ENCODE data around the gene MAST4. TPM values are rescaled to one million over a fixed set of nuclear protein-coding genes. Genes with fewer than 3 reads are reported as not detected.

The MAST4 gene
- total and polyA plus RNA-seq, 2 of the 13 experiments (the other 11 are each of a cell fraction or from before 2014, with no cell fraction given): 3.4 to 3.7 TPM

DNA sequence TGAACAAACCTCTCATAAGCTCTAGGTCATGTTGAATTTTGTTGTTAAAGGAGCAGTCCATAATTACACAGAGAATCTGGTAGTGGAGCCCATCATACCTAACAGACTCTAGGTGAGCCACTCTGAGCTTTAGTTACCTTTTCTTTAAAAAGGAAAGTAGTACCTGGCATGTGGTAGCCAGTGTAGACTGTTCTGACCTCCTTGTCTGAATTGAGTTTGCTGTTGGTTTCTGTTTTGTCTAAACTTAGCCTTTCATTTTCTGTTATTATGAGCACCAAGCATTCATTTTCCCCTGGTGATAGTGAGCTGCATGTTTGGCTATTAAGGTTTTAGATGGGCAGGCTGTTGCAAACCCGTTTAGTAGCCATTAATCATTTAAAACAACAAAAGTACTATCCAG lies 112.2 kb downstream of the MAST4 start:
- no TSS peak for BruUV-seq (replicated peaks)
- no peak for DNase-seq (ENCODE audit: low spot score)
- H3K9ac ChIP-seq (ENCODE audit: insufficient read depth, low read depth, low read length): no peak overlapping the region
- H3K27me3 ChIP-seq (ENCODE audit: control insufficient read depth in 1 of 2, insufficient read depth in 2 of 2, low read length in 2 of 2): no peaks in the 10 kb centered on the region; a peak in 1 of 5 replicates
- H2AFZ ChIP-seq (ENCODE audit: low read length): no peak overlapping the region
- no peaks in the 10 kb centered on the region for H4K20me1 ChIP-seq (ENCODE audit: insufficient read depth, low read length)
- H3K4me1 ChIP-seq (ENCODE audit: insufficient read depth, low read length): no peaks in the 10 kb centered on the region
- no peaks in the 10 kb centered on the region for H3K36me3 ChIP-seq (replicated peaks in 1 of 2; ENCODE audit: control insufficient read depth in 1 of 2, insufficient read depth in 2 of 2, low read length in 2 of 2)
- H3K9me3 ChIP-seq (ENCODE audit: low read length): no peaks in the 10 kb centered on the region
- H3K79me2 ChIP-seq (ENCODE audit: insufficient read depth, low read length): no peaks in the 10 kb centered on the region
- in situ Hi-C loops (cut with HindIII; ENCODE audit: extremely low pct_ligation_motif_present, low pct_unique_long_range_greater_than_20kb) (no loop called here), intact Hi-C loops (cut with micrococcal nuclease; ENCODE audit: unreplicated experiment) (no loop called here)
- FAIRE-seq: no peak
- H3K4me2 ChIP-seq (ENCODE audit: low read depth, low read length): no peak overlapping the region
- CTCF ChIA-PET (ENCODE audit: low intra/inter-chr PET ratio, low total read pairs): no interaction called here
- H3K4me3 ChIP-seq (replicated peaks in 1 of 3; ENCODE audit: insufficient read depth in 1 of 3, low read depth in 2 of 3, low read length in 3 of 3): no peak overlapping the region
- no peak for ATAC-seq
- POLR2A ChIA-PET: no interaction called here
- 0% methylated on average over 1 of the region's 1 CpG for WGBS (ENCODE audit: low lambda C conversion rate)
- H3K27ac ChIP-seq (ENCODE audit: extremely low read length, insufficient read depth, low read length): no peak overlapping the region
- TF ChIP-seq MIXL1 (CRISPR knock-in tag; IDR thresholded peaks at IDR 0.05): no peak
- TF ChIP-seq ZFP62 (CRISPR knock-in tag; IDR thresholded peaks at IDR 0.05): no peak
- TF ChIP-seq, protein P1, sequence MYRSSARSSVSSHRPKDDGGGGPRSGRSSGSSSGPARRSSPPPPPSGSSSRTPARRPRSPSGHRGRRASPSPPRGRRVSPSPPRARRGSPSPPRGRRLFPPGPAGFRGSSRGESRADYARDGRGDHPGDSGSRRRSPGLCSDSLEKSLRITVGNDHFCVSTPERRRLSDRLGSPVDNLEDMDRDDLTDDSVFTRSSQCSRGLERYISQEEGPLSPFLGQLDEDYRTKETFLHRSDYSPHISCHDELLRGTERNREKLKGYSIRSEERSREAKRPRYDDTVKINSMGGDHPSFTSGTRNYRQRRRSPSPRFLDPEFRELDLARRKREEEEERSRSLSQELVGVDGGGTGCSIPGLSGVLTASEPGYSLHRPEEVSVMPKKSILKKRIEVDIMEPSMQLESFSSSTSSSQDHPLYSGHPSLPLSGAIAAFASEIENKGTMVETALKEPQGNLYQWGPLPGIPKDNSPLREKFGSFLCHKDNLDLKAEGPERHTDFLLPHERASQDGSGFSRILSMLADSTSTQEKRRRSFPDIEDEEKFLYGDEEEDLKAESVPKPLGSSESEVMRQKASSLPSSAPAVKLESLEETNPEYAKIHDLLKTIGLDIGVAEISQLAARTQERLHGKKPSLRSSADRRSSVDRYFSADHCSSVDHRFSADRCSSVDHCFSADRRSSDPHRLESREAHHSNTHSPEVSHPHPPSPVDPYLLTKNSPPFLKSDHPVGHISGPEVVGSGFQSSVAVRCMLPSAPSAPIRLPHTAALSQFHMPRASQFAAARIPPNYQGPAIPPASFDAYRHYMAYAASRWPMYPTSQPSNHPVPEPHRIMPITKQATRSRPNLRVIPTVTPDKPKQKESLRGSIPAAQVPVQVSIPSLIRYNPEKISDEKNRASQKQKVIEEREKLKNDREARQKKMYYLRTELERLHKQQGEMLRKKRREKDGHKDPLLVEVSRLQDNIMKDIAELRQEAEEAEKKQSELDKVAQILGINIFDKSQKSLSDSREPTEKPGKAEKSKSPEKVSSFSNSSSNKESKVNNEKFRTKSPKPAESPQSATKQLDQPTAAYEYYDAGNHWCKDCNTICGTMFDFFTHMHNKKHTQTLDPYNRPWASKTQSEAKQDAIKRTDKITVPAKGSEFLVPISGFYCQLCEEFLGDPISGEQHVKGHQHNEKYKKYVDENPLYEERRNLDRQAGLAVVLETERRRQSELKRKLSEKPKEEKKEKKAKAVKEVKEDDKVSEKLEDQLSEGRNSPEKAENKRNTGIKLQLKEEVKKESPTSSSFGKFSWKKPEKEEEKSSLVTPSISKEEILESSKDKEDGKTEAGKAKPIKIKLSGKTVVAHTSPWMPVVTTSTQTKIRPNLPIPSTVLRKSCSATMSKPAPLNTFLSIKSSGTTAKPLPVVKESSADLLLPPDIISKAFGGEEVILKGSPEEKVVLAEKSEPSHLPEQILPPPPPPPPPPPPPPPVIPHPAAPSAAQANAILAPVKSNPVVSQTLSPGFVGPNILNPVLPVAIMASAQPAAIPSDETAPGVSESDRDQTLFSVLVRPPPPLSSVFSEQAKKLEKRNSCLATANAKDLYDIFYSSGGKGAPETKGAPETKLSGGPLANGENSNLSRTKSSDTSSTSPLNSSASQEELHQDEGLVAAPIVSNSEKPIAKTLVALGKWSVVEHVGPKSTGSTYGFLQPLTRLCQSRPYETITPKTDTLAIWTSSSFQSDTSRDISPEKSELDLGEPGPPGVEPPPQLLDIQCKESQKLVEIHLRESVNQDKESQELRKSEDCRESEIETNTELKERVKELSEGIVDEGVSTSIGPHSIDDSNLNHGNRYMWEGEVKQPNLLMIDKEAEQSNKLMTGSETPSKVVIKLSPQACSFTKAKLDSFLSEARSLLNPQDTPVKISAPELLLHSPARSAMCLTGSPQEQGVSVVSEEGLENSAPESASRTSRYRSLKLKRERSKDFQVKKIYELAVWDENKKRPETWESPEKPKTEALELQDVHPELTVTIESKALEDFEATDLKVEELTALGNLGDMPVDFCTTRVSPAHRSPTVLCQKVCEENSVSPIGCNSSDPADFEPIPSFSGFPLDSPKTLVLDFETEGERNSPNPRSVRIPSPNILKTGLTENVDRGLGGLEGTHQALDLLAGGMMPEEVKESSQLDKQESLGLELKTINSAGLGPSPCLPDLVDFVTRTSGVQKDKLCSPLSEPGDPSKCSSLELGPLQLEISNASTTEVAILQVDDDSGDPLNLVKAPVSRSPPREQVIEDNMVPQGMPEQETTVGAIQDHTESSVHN (CRISPR knock-in tag; IDR thresholded peaks at IDR 0.05): no peak
- TF ChIP-seq, protein P2, sequence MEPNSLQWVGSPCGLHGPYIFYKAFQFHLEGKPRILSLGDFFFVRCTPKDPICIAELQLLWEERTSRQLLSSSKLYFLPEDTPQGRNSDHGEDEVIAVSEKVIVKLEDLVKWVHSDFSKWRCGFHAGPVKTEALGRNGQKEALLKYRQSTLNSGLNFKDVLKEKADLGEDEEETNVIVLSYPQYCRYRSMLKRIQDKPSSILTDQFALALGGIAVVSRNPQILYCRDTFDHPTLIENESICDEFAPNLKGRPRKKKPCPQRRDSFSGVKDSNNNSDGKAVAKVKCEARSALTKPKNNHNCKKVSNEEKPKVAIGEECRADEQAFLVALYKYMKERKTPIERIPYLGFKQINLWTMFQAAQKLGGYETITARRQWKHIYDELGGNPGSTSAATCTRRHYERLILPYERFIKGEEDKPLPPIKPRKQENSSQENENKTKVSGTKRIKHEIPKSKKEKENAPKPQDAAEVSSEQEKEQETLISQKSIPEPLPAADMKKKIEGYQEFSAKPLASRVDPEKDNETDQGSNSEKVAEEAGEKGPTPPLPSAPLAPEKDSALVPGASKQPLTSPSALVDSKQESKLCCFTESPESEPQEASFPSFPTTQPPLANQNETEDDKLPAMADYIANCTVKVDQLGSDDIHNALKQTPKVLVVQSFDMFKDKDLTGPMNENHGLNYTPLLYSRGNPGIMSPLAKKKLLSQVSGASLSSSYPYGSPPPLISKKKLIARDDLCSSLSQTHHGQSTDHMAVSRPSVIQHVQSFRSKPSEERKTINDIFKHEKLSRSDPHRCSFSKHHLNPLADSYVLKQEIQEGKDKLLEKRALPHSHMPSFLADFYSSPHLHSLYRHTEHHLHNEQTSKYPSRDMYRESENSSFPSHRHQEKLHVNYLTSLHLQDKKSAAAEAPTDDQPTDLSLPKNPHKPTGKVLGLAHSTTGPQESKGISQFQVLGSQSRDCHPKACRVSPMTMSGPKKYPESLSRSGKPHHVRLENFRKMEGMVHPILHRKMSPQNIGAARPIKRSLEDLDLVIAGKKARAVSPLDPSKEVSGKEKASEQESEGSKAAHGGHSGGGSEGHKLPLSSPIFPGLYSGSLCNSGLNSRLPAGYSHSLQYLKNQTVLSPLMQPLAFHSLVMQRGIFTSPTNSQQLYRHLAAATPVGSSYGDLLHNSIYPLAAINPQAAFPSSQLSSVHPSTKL (CRISPR knock-in tag; IDR thresholded peaks at IDR 0.05): no peak
- TF ChIP-seq ZNF367 (CRISPR knock-in tag; IDR thresholded peaks at IDR 0.05; ENCODE audit: borderline replicate concordance): no peak
- TF ChIP-seq NCOA1 (CRISPR knock-in tag; IDR thresholded peaks at IDR 0.05): no peak
- TF ChIP-seq HNF4G (IDR thresholded peaks at IDR 0.05; ENCODE audit: borderline replicate concordance, low read depth, low read length): no peak
- TF ChIP-seq HNF4G (CRISPR knock-in tag; IDR thresholded peaks at IDR 0.05; ENCODE audit: borderline replicate concordance, low read depth): no peak
- no peak for TF ChIP-seq GFI1 (CRISPR knock-in tag; IDR thresholded peaks at IDR 0.05; ENCODE audit: borderline replicate concordance)
- TF ChIP-seq HMGA1 (CRISPR knock-in tag; conservative IDR thresholded peaks at IDR 0.05): no peak
- no peak for TF ChIP-seq FOXC1 (CRISPR knock-in tag; IDR thresholded peaks at IDR 0.05; ENCODE audit: borderline replicate concordance)
- no peak for TF ChIP-seq RBM22 (optimal IDR thresholded peaks at IDR 0.05; ENCODE audit: low read length)
- TF ChIP-seq, protein P3, sequence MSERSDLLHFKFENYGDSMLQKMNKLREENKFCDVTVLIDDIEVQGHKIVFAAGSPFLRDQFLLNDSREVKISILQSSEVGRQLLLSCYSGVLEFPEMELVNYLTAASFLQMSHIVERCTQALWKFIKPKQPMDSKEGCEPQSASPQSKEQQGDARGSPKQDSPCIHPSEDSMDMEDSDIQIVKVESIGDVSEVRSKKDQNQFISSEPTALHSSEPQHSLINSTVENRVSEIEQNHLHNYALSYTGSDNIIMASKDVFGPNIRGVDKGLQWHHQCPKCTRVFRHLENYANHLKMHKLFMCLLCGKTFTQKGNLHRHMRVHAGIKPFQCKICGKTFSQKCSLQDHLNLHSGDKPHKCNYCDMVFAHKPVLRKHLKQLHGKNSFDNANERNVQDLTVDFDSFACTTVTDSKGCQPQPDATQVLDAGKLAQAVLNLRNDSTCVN (CRISPR knock-in tag; IDR thresholded peaks at IDR 0.05; ENCODE audit: borderline replicate concordance): no peak

Measured in HepG2 (cell line).